ENCODE results near the gene NDUFS6.

NDUFS6 gene

GRCh38 chr5:1818784-1819183, 17.6 kb downstream of the NDUFS6 start:
- no peak for DNase-seq

DNA sequence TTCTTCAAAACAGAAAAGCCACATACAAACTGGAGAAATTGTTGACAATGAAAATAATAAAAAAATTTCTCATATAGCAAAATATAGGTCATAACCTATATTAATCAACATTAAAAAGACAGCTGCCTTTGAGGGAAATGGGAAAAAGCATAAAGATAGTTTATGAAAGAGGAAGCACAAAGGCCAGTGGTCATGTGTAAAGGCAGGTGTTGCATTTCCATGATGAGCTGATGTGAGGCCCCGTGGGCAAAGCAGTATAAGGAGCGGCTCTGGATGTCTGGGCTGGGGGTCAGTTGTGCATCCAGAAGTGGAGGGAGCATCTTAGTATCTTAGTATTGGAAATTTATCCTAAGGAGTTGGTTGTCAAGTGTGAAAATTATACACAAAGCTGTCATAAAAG, 18.3 kb downstream of the NDUFS6 start:
- no peak for DNase-seq

- DNase-seq = no peak
Observed at GRCh38 chr5:1820381-1820780, 19.2 kb downstream of the NDUFS6 start.

DNA sequence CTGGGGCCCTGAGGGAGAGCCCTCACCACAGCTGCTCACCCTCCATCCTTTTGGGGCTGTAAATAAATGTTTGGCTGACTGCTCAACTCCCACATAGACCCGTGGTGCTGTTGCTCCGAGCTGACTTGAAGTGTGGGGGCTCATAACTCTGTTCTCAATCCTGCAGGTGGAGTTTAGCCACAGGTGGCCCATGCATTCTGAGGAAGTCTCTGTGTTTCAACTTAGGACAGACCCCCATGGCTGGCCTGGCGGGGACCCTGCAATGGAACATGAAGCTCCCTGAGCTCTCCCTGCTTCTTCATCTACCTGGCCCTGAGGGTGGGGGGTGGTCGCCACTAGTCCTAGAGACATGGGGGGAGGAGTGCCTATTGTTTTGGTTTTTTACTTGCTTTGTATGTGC, 19.7 kb downstream of the NDUFS6 start:
- DNase-seq = no peak

DNA sequence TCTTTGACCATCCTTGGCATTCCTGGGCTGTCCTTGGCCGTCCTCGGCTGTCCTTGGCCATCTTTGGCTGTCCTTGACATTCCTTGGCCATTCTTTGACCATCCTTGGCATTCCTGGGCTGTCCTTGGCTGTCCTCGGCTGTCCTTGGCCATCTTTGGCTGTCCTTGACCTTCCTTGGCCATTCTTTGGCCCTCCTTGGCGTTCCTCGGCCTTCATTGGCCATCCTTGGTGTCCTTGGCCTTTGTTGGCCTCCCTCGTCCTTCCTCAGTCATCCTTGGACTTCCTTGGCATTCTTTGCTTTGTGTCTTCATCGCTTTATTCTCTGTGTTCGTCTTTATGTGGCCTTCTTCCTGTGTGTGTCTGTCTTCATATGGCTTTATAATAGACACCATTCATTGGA, 20.7 kb downstream of the NDUFS6 start:
- no peak for DNase-seq

DNA sequence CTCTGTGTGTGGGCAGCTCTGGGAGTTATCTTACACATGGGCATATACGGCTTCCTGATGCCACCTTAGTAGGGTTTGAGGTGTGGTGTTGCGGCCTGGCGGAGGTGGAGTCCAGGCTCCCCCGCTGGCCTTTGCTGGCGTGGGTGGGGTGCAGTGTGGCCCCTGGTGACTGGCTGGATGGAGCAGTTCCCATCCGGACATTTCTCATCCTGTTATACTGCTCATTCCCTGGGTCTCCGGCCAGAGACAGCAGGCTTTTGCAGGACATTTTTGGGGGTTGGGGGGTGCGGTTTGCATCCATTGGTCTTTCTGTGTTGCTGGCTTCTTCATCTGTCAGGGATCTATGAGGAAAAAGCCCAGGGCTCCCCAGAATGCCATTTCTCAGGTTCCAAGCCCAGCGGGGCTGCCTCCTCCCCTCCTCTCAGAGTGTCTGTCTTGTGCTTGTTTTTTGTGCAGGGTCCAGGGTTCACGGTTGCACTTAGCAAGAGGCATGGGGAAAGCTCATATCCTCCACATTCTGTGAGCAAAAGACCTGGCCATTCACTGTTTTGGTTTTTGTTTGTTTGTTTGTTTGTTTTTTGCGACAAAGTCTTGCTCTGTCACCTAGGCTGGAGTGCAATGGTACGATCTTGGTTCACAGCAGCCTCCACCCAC, 22.3 kb downstream of the NDUFS6 start:
- no peak for DNase-seq

GRCh38 chr5:1824109-1824821, 23.1 kb downstream of the NDUFS6 start:
- no peak for DNase-seq

- no peak for DNase-seq
Observed at GRCh38 chr5:1824903-1825841, 24.0 kb downstream of the NDUFS6 start.

- no peak for DNase-seq
Observed at GRCh38 chr5:1826235-1826980, 25.2 kb downstream of the NDUFS6 start.

DNA sequence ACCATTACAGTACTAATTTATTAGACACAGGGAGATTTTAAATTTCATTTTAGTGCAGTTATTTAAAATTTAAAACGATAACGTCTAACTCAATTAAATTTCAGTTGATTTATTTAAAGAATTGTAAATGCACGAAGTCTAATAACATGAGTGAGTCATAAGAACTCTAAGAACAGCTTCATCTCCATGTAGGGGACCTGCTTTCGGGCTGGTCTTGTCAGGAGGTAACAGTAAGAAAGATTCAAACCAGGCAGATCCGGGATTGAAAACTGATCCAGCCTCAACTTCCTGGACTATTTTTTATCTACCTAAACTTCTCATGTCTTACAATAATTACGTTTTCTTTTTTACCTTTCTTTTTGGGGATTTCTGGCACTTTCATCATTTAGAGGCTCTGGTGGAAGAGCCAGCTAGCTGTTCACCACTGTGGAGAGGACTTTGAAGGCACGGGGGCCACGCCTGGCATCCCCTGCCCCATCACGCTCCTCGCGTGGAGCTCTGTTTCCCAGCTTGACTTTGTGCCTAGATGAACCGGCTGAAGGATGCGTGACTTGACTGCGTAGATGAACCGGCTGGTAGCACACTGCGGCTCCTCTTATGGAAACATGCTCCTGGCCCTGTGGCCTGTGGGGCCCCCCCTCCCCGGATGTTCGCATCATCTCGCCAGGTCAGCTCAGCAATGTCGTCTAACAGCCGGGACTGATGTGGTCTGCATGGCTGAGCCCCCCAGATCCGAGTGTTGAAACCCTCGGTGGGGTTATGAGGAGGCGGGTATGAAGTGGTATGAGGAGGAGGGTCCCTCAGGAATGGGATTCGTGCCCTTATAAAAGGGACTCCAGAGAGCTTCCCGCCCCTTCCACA, 26.0 kb downstream of the NDUFS6 start:
- DNase-seq = no peak

DNA sequence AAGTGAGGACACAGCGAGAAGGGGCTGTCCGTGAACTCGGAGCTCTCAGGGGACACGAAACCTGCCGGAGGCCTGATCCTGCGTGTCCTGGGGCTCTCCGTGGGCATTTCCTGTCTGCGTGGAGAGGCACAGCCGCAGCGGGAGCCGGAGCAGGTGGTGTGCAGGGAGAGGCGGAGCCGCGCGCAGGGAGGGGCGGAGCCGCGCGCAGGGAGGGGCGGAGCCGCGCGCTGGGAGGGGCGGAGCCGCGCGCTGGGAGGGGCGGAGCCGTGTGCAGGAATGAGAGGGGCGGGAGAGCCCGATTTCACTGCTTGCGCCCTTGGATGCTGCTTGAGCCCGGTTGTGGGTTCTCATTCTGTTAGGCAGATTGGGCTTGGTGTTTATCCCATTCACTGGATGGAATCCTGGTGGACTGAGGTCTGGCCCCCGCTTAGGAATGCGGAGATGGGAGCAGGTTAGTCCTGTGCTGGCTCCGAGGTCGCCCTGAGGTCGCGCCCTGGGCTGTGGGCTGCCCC, 26.7 kb downstream of the NDUFS6 start:
- peak; percentile 5 to 7 for DNase-seq

DNA sequence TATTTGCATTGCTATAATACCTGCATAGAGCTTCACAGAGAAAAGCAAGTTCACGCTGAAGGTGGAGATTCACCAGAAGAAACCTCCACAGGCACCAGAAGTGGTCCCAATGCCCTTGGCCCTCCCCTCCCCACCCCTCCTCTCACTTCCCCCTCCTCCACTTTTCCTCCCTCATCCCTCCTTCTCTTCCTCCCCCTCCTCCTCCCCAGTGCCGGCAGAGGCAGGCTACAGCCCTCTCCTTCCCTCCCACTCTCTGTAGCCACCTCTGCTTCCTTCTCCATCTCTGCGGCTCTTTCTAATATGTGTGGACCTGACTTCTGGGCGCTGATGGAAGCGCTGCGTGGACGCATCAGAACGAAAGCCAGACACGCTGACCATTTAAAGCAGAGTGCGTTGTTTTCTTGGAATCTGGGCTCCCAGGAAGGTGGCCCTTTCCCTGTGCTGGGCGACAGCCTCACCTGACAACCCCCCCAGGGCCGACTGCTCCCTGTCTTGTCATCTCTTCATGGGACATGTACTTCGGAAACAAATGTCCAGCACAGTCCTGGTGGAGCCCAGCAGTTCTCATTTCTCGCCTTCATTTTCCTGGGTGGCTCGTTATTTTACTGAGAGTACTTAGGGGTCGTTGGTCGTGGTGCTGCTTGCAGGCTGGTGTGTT, 29.5 kb downstream of the NDUFS6 start:
- DNase-seq = no peak

DNA sequence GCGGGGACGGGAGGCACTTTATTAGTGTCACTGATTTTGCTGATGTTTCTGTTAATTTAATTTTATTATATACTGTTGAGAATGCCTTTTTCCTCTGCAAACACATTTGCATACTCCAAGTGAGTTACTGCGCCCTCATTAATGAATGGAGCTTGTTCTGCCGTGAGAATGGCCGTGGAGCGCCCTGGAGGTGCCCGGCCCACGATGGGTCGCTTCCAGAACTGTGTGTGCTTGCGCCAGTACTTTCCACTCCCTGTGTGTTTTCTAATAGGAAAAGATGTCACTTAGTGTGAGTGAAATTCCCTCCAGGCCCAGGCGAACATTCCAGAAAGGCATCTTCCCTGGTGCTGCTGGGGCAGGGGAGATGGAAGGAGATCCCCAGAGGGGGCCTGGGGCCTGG, 30.1 kb downstream of the NDUFS6 start:
- DNase-seq = no peak

GRCh38 chr5:1831677-1832313, 30.6 kb downstream of the NDUFS6 start:
- DNase-seq = no peak

DNA sequence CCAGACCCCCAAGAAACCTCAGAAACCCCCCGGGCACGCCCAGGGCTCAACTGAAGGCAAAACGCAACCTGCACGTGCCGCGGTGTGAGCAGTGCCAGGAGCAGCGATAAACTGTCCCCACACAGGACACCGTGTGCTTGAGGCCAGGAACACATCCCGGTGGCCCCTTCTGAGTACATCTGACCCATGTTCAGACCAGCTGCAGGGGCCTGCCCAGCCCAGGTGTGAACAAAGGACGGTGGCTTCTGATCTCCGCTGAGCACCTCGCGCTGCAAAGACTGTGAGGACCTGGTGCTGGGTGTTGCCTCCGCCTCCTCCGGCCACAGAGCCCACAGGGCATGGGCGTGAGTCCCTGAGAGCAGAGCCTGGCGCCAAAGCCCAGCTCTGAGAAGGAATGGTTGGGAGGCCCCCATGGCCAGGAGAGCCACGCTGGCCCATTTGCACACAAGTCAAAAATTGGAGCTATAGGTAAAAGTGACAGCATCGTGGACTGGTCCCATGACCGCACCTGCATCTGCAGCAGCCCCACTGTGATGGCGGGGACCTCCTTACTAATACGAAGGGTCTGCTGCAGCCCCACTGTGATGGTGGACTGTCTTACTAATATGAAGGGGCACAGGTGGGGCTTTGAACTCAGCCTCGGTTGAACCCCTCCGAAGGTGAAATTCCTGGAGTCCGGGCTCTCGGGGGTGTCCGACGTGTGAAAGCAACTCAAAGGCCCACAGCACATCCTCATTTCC, 31.5 kb downstream of the NDUFS6 start:
- DNase-seq = no peak

GRCh38 chr5:1833264-1834021, 32.2 kb downstream of the NDUFS6 start:
- no peak for DNase-seq

GRCh38 chr5:1834022-1834551, 32.9 kb downstream of the NDUFS6 start:
- no peak for DNase-seq

- DNase-seq = no peak
Observed at GRCh38 chr5:1834721-1835429, 33.7 kb downstream of the NDUFS6 start.
